GM13977 (cell line): ENCODE results near the gene FAM76A.
"Not testable (repeated sequence)": the region's sequence is repeated elsewhere in the genome, so short reads cannot be mapped to it uniquely, and the experiment has no call there.

Source experiments
- DNase-seq: peaks from one replicate; pipeline ENCODE4 v3.0.0; 2012; ENCODE audit warnings: low spot score
- CTCF ChIP-seq: IDR thresholded peaks from 2 replicates; pipeline ENCODE4 v1.5.1; 2012; ENCODE audit warnings: mild to moderate bottlenecking, control low read depth; ENCODE audit not compliant: insufficient read depth; ENCODE audit errors: extremely low read depth, missing control alignments
- in situ Hi-C: fragments of 300-500 bp; cut with MboI; formaldehyde crosslinking; loops from one replicate; pipeline ENCODE4 v1.12.0; 2022; ENCODE audit warnings: low sequenced_read_pairs, low pct_unique_long_range_greater_than_20kb, mixed read lengths, inconsistent platforms; ENCODE audit not compliant: unreplicated experiment

Gene FAM76A

DNA sequence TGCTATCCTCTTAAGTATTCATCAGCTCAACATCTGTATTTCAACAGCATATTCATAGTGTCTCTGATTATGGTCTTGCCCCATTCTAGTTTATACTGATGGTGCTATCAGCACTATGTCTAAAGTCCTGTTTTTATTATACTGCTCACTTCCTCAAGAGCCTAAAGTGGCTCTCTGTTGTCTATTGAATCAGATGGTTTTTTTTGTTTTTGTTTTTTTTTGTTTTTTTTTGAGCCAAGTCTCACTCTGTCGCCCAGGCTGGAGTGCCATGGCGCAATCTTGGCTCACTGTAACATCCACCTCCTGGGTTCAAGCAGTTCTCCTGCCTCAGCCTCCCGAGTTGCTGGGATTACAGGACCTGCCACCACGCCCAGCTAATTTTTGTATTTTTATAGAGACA is 53.4 kb downstream of the FAM76A start:
- no peak for TF ChIP-seq CTCF
- in situ Hi-C loops = no loop called here
- DNase-seq = no peak

- no peak for TF ChIP-seq CTCF
- DNase-seq = no peak
- in situ Hi-C loops = no loop called here
These were observed 57.2 kb downstream of the FAM76A start for GRCh38 chr1:27782950-27783349.

- no peak for DNase-seq
- no peak for TF ChIP-seq CTCF
- in situ Hi-C loops = no loop called here
These were observed 58.9 kb downstream of the FAM76A start for GRCh38 chr1:27784700-27785099.

GRCh38 chr1:27785781-27786455 is 60.2 kb downstream of the FAM76A start:
- TF ChIP-seq CTCF = no peak
- in situ Hi-C loops = no loop called here
- no peak for DNase-seq

DNA sequence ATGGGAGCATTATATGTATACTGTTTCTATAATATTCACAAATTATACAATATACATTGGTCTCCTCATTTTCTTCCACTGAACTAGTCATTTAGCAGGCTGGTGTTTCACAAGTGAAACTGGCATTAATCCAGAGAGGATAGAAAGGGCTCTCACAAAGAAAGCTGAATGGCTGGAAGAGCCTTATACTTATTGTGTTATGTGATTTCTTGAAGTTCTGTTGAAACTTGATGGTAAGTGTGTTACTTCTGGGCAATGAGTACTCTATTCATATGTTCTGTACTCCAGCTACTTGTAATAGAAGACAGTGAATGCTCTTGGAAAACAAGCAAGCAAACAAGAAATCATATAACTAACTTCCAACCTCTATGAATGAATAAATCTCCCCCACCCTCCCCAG is 62.1 kb downstream of the FAM76A start:
- in situ Hi-C loops = no loop called here
- DNase-seq = no peak
- no peak for TF ChIP-seq CTCF

GRCh38 chr1:27789540-27790041 is 63.8 kb downstream of the FAM76A start:
- no peak for TF ChIP-seq CTCF
- in situ Hi-C loops = no loop called here
- no peak for DNase-seq

DNA sequence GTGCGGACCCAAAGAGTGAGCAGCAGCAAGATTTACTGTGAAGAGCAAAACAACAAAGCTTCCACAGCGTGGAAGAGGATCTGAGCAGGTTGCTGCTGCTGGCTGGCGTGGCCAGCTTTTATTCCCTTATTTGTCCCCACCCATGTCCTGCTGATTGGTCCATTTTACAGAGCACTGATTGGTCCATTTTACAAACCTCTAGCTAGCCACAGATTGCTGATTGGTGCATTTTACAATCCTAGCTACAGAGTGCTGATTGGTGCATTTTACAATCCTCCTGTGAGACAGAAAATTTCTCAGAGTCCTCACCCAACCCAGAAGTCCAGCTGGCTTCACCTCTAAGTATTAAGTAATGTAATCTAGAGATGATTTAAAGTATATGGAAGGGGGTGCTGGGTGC is 64.5 kb downstream of the FAM76A start:
- in situ Hi-C loops, DNase-seq: not testable (repeated sequence)
